ENCODE data around the gene ARHGAP18. TPM values are rescaled to one million over a fixed set of nuclear protein-coding genes. Genes with fewer than 3 reads are reported as not detected.

Gene ARHGAP18
- total RNA-seq, 4 donors from 2014 or later = 29.1 to 47.2 (median 38.5) TPM

DNA sequence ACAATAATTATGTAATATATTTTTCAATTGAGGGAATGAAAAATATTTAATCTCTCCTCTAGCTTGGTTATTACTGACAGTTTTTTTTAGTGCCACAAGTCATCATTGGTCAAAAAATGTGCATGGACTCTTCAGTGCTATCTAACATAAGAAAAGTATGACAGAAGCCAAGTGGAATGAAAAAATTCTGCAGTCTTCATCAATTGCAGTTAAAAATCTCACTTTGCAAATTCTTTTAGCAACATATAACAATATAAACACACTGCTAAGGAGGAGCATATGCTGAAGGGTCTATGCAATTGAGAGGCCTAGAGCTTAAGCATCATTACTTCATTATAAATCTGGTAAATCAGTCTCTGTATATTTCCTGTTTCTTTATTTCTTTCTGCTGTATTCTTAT, 175.1 kb downstream of the ARHGAP18 start:
- no peak for DNase-seq (ENCODE audit: low spot score)
- ATAC-seq (ENCODE audit: low FRiP score) = no peak
- TF ChIP-seq, protein P1, sequence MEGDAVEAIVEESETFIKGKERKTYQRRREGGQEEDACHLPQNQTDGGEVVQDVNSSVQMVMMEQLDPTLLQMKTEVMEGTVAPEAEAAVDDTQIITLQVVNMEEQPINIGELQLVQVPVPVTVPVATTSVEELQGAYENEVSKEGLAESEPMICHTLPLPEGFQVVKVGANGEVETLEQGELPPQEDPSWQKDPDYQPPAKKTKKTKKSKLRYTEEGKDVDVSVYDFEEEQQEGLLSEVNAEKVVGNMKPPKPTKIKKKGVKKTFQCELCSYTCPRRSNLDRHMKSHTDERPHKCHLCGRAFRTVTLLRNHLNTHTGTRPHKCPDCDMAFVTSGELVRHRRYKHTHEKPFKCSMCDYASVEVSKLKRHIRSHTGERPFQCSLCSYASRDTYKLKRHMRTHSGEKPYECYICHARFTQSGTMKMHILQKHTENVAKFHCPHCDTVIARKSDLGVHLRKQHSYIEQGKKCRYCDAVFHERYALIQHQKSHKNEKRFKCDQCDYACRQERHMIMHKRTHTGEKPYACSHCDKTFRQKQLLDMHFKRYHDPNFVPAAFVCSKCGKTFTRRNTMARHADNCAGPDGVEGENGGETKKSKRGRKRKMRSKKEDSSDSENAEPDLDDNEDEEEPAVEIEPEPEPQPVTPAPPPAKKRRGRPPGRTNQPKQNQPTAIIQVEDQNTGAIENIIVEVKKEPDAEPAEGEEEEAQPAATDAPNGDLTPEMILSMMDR (IDR thresholded peaks at IDR 0.05) = no peak

Other genes starting within 250 kb of the ARHGAP18 start
- gene TMEM244, start 151.1 kb upstream of the ARHGAP18 start, total RNA-seq = not detected